OCI-M2 (cell line): ENCODE data around the gene SPHK1.
"Not testable (repeated sequence)": the region's sequence is repeated elsewhere in the genome, so short reads cannot be mapped to it uniquely, and the experiment has no call there.

Experiments used
- DNase-seq: peaks from one replicate; lab custom pipeline; 2025; ENCODE audit not compliant: unreplicated experiment; lab: John Stamatoyannopoulos, UW

Gene SPHK1, protein sequence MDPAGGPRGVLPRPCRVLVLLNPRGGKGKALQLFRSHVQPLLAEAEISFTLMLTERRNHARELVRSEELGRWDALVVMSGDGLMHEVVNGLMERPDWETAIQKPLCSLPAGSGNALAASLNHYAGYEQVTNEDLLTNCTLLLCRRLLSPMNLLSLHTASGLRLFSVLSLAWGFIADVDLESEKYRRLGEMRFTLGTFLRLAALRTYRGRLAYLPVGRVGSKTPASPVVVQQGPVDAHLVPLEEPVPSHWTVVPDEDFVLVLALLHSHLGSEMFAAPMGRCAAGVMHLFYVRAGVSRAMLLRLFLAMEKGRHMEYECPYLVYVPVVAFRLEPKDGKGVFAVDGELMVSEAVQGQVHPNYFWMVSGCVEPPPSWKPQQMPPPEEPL

GRCh38 chr17:76384222-76384986, at the start of gene SPHK1:
Gene SPHK1 (plus strand): TSS chr17:76384609. CDS start chr17:76385645, 1,036 bp downstream.
- no peak for DNase-seq

GRCh38 chr17:76335716-76336381, 48.6 kb upstream of the SPHK1 start:
- DNase-seq = no peak

GRCh38 chr17:76336756-76337412, 47.5 kb upstream of the SPHK1 start:
- DNase-seq = no peak

- DNase-seq = no peak
Observed at GRCh38 chr17:76337413-76337777, 47.0 kb upstream of the SPHK1 start.

GRCh38 chr17:76341301-76341700, 43.1 kb upstream of the SPHK1 start:
- DNase-seq = no peak

GRCh38 chr17:76343106-76343505, 41.3 kb upstream of the SPHK1 start:
- DNase-seq = no peak

- DNase-seq = no peak
Observed at GRCh38 chr17:76345377-76345974, 38.9 kb upstream of the SPHK1 start.

- not testable (repeated sequence) for DNase-seq
Observed at GRCh38 chr17:76346936-76347335, 37.5 kb upstream of the SPHK1 start.

DNA sequence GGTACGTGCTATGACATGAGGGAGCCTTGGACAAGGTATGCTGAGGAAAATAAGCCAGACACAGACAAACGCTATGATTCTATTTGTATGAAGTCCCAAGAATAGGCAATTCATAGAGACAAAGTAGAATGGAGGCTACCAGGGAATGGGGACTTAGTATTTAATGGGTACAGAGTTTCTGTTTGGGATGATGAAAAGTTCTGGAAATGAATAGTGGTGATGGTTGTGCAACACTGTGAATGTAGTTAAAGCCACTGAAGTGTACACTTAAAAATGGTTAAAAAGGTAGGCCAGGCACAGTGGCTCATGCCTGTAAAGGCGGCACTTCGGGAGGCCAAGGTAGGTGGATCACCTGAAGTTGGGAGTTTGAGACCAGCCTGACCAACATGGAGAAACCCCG, 33.9 kb upstream of the SPHK1 start:
- DNase-seq = no peak

- DNase-seq = no peak
Observed at GRCh38 chr17:76351526-76352071, 32.8 kb upstream of the SPHK1 start.

DNA sequence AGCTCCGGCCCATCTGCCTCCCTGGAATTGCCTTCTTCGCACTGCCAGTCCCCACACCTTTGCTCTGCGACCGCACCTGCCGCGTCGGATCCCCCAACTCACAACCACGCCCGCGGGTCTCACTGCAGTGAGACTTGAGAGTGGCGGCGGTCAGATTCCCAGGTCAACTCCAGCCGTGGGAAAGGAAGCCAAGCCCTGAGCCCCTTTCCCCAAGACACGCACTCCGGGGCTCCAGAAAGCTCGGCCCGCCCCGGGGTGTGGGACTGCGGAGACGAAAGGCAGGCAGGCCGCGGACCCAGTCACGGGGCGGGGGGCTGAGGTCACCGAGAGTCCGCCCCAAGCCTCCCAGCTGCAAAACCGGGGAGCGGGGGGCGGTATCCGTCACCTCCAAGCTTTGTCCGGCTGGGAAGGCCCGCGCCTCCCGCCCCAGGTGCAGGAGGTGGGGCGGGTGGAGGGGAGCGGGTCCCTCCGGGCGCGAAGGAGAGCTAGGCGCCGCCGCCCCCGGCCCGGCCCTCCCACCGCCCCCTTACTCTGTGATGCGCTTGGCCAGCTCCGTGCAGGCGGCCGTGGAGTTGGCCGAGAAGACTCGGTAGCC, 31.3 kb upstream of the SPHK1 start:
- DNase-seq = no peak

DNA sequence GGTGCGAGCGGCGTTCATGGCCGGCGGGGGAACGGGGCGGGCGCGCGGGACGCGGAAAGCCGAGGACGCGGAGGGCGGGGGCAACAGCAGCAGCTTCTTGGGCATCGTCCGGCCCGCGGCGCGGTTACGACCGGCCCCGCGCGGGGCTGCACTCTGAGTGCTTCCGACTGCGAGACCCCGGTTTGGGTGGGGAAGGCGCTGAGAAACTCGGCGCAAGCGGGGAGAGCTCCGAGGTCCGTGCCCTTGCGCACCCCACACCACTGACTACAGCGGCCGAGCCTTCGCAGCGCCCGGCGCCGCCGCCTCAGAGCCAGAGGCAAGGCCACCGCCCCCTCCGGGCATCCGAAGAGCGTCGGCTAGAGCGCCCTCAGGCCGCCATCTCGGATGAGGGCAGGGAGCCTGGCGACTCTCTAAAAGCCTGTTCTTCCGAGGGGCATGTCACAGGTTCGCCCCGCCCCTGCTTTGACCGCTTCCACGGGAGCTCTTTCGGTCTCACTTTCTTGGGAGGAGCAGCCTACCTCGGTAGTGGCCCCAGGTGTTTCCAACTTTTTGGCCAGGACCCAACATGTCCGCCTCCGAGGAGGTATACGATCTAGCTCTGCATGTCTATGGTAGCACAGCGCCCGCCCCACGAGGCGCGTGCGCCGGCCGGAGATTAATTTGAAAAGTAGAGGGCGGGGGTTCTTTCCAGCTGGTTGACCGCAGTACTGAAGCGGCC, 30.7 kb upstream of the SPHK1 start, which contains the start of gene PRPSAP1:
Gene PRPSAP1 (minus strand): TSS at position 318 of the 718 bp plus-strand sequence. CDS start 213 bp downstream, at position 105.
- DNase-seq = peak; percentile 88

DNA sequence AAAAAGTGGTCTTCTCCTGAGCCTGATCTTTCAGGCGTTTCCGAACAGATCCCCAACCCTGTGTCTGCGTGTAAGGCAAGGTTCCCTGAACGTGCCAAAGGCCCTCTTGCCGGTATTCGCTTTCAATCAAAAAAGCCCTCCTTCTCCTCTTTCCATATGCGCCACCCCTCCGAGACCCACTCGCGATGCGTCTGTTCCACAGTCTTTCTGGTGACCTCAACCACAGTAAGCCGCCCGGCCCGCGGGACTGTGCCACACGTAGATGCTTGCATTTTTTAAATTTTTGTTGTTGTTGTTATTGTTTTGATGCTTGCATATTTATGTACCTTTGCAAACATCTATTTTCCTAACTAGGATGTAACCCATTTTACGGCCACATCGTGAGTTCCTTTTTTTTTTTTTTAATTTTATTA, 30.1 kb upstream of the SPHK1 start:
- no peak for DNase-seq

DNA sequence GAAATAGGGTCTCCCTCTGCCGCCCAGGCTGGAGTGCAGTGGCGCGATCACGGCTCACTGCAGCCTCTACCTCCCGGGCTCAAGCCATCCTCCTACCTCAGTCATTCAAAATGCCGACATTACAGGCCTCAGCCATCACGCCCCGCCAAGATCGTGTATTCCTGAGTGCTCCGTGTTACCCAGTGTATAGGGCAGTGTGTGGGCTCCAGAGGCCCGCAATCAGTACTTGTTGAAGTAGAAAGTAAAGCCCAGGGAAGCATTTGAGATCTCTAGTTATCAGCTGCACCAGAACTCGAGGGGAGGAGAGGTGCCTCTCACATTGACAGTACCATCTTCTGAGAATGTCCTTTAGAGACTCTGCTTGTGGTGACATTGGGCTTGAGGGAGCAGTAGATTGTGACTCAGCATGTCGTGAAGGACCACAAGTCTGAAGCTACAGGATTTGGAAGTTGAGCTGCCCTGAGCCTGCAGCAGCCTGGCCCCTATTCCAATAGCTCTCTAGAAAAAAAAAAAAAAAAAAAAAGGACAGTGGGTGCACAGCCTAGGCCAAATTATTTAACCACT, 29.6 kb upstream of the SPHK1 start:
- DNase-seq = peak; percentile 61

DNA sequence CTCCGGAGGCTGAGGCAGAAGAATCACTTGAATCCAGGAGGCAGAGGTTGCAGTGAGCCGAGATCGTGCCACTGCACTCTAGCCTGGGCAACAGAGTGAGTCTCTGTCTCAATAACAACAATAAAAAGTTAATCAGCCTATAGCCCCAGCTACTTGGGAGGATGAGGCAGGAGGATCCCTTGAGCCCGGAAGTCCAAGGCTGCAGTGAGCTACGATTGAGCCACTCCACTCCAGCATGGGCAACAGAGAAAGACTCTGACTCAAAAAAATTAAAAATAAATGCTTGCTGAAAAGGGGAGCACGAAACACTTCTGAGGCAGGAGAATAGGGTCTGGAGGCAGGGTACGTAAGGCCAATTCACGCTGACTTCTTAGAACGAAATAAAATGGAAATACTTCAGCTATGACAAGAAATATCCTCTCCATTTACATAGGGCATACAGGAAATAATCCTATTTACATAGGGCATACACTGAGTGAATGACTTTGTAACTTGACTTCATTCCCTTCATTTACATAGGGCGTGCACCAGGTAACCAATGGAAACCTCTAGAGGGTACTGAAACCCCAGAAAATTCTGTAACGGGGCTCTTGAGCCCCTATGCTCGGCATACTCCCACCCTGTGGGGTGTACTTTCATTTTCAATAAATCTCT, 27.5 kb upstream of the SPHK1 start:
- DNase-seq = no peak

GRCh38 chr17:76357597-76358158, 26.7 kb upstream of the SPHK1 start:
- DNase-seq = no peak

- no peak for DNase-seq
Observed at GRCh38 chr17:76359375-76359774, 25.0 kb upstream of the SPHK1 start.

GRCh38 chr17:76359776-76360175, 24.6 kb upstream of the SPHK1 start:
- not testable (repeated sequence) for DNase-seq
